IMR-90 (cell line): ENCODE measurements around the gene TOMM22. TPM values are rescaled to one million over a fixed set of nuclear protein-coding genes. Genes with fewer than 3 reads are reported as not detected.

ENCODE experiments used
- ATAC-seq: fragments of 200-7000 bp; cut with Tn5 transposase; 2 replicates; pipeline ENCODE4 v1.9.1; 2020; ENCODE audit warnings: low read depth, mild to moderate bottlenecking, moderate library complexity
- BruUV-seq: library from RNA; stranded (reverse); fragments of 400-500 nt; replicated peaks from 2 replicates; lab custom pipeline; 2021; lab: Mats Ljungman, UMichigan
- CTCF ChIA-PET: fragments of 300-600 bp; formaldehyde crosslinking; extraction: SDS; loops from one replicate; lab custom pipeline; 2021; ENCODE audit warnings: antibody characterized with exemption; lab: Yijun Ruan, JAX
- POLR2A ChIA-PET: fragments of 300-600 bp; sonication (Branson Sonifier 250); formaldehyde crosslinking; loops from one replicate; lab custom pipeline; 2022; ENCODE audit warnings: antibody characterized with exemption; ENCODE audit not compliant: unreplicated experiment; lab: Charles Lee
- DNase-seq: peaks from one replicate; pipeline ENCODE4 v3.0.0; 2013
- H2AFZ ChIP-seq: replicated peaks from 2 replicates; pipeline ENCODE3; 2013; ENCODE audit warnings: low read length, mild to moderate bottlenecking; ENCODE audit not compliant: poor library complexity
- H2AK5ac ChIP-seq: 2 replicates; pipeline ENCODE4 v1.6.1; 2013; ENCODE audit warnings: low read depth, low read length, inconsistent platforms
- H2AK9ac ChIP-seq: replicated peaks from 2 replicates; pipeline ENCODE3; 2013; ENCODE audit warnings: mild to moderate bottlenecking, low read depth, low read length, moderate library complexity; ENCODE audit not compliant: poor library complexity
- H2BK120ac ChIP-seq: 2 replicates; pipeline ENCODE4 v1.6.1; 2013; ENCODE audit warnings: low read depth, low read length, inconsistent platforms
- H2BK15ac ChIP-seq: 3 replicates; pipeline ENCODE4 v1.6.1; 2013; ENCODE audit warnings: low read depth, low read length, inconsistent platforms
- H2BK20ac ChIP-seq: 2 replicates; pipeline ENCODE4 v1.6.1; 2013; ENCODE audit warnings: low read depth, mild to moderate bottlenecking, inconsistent platforms, low read length, moderate library complexity
- H2BK5ac ChIP-seq: 2 replicates; pipeline ENCODE4 v1.6.1; 2013; ENCODE audit warnings: mild to moderate bottlenecking, low read depth, low read length, inconsistent platforms; ENCODE audit not compliant: poor library complexity, severe bottlenecking
- H3K14ac ChIP-seq: replicated peaks from 2 replicates; pipeline ENCODE4 v1.6.1; 2013; ENCODE audit warnings: low read depth, low read length, inconsistent platforms
- H3K18ac ChIP-seq: 2 replicates; pipeline ENCODE4 v1.6.1; 2013; ENCODE audit warnings: low read depth, low read length, control low read depth
- H3K23ac ChIP-seq: 2 replicates; pipeline ENCODE4 v1.6.1; 2013; ENCODE audit warnings: low read depth, low read length, inconsistent platforms
- H3K27ac ChIP-seq: 2 replicates; pipeline ENCODE4 v1.5.1; 2013; ENCODE audit warnings: mild to moderate bottlenecking, control low read depth, low read length; ENCODE audit not compliant: insufficient read depth
- H3K27me3 ChIP-seq: 2 replicates; pipeline ENCODE4 v1.6.1; 2013; ENCODE audit warnings: low read length; ENCODE audit not compliant: control insufficient read depth, insufficient read depth
- H3K36me3 ChIP-seq: 2 replicates; pipeline ENCODE4 v1.6.1; 2013; ENCODE audit warnings: low read length, mixed read lengths; ENCODE audit not compliant: control insufficient read depth, insufficient read depth
- H3K4ac ChIP-seq: 2 replicates; pipeline ENCODE4 v1.6.1; 2013; ENCODE audit warnings: low read depth, low read length, inconsistent platforms
- H3K4me1 ChIP-seq: 2 replicates; pipeline ENCODE4 v1.6.1; 2013; ENCODE audit warnings: low read length, mixed read lengths; ENCODE audit not compliant: control insufficient read depth, insufficient read depth
- H3K4me2 ChIP-seq: 2 replicates; pipeline ENCODE4 v1.6.1; 2013; ENCODE audit warnings: low read depth, mild to moderate bottlenecking, control low read depth, low read length, moderate library complexity
- H3K4me3 ChIP-seq: 2 replicates; pipeline ENCODE4 v1.5.1; 2013; ENCODE audit warnings: low read depth, mild to moderate bottlenecking, control low read depth, low read length, moderate library complexity; ENCODE audit not compliant: insufficient read depth
- H3K56ac ChIP-seq: 2 replicates; pipeline ENCODE4 v1.6.1; 2013; ENCODE audit warnings: low read length, inconsistent platforms; ENCODE audit not compliant: insufficient read depth; ENCODE audit errors: extremely low read depth
- H3K79me1 ChIP-seq, 2 experiments: 2 replicates each; pipeline ENCODE4 v1.6.1; 2013; ENCODE audit warnings: low read length in 2 of 2, inconsistent platforms in 1 of 2, low read depth in 1 of 2
- H3K9ac ChIP-seq: 2 replicates; pipeline ENCODE4 v1.6.1; 2013; ENCODE audit warnings: low read depth, low read length, control low read depth
- H3K9me1 ChIP-seq: 2 replicates; pipeline ENCODE4 v1.6.1; 2013; ENCODE audit warnings: low read length, inconsistent platforms; ENCODE audit not compliant: insufficient read depth
- H3K9me3 ChIP-seq: 2 replicates; pipeline ENCODE4 v1.6.1; 2013; ENCODE audit warnings: low read length; ENCODE audit not compliant: control insufficient read depth, insufficient read depth
- H4K20me1 ChIP-seq: 2 replicates; pipeline ENCODE4 v1.6.1; 2013; ENCODE audit warnings: low read length, inconsistent platforms; ENCODE audit not compliant: insufficient read depth
- H4K5ac ChIP-seq: 2 replicates; pipeline ENCODE4 v1.6.1; 2013; ENCODE audit warnings: mild to moderate bottlenecking, low read depth, low read length, control low read depth
- H4K8ac ChIP-seq, 2 experiments: 2 replicates each; pipeline ENCODE4 v1.6.1; 2013; ENCODE audit warnings: low read depth in 2 of 2, low read length in 2 of 2, control low read depth in 1 of 2, inconsistent platforms in 1 of 2
- H4K91ac ChIP-seq: 2 replicates; pipeline ENCODE4 v1.6.1; 2013; ENCODE audit warnings: low read depth, low read length, inconsistent platforms; ENCODE audit not compliant: insufficient read depth
- BHLHE40 ChIP-seq: fragments of 150-350 bp; IDR thresholded peaks from 2 replicates; pipeline ENCODE4 v1.6.1; 2016; ENCODE audit warnings: mild to moderate bottlenecking, low read depth, low read length
- CEBPB ChIP-seq: IDR thresholded peaks from 2 replicates; pipeline ENCODE4 v1.6.1; 2012; ENCODE audit warnings: low read depth, low read length, improper control_type of control experiment
- ELK1 ChIP-seq: fragments of 150-350 bp; IDR thresholded peaks from 2 replicates; pipeline ENCODE4 v1.6.1; 2016; ENCODE audit warnings: low read depth, mild to moderate bottlenecking, low read length, moderate library complexity, borderline replicate concordance
- MAFK ChIP-seq: IDR thresholded peaks from 2 replicates; pipeline ENCODE4 v1.6.1; 2012; ENCODE audit warnings: low read depth, low read length, improper control_type of control experiment
- MAZ ChIP-seq: IDR thresholded peaks from 2 replicates; pipeline ENCODE4 v1.6.1; 2012; ENCODE audit warnings: low read depth, mild to moderate bottlenecking, low read length, improper control_type of control experiment, moderate library complexity, borderline replicate concordance
- MXI1 ChIP-seq: IDR thresholded peaks from 2 replicates; pipeline ENCODE4 v1.6.1; 2012; ENCODE audit warnings: low read depth, mild to moderate bottlenecking, low read length, moderate library complexity, borderline replicate concordance
- RAD21 ChIP-seq: IDR thresholded peaks from 2 replicates; pipeline ENCODE4 v1.6.1; 2012; ENCODE audit warnings: low read length, improper control_type of control experiment
- RCOR1 ChIP-seq: IDR thresholded peaks from 2 replicates; pipeline ENCODE4 v1.6.1; 2012; ENCODE audit warnings: mild to moderate bottlenecking, low read length, improper control_type of control experiment; ENCODE audit not compliant: insufficient replicate concordance
- RFX5 ChIP-seq: IDR thresholded peaks from 2 replicates; pipeline ENCODE4 v1.8.0; 2012; ENCODE audit warnings: low read depth, mild to moderate bottlenecking, low read length, moderate library complexity
- SMC3 ChIP-seq: fragments of 150-350 bp; IDR thresholded peaks from 2 replicates; pipeline ENCODE4 v1.6.1; 2016; ENCODE audit warnings: low read depth, mild to moderate bottlenecking, antibody characterized with exemption, low read length, moderate library complexity
- USF2 ChIP-seq: fragments of 150-350 bp; IDR thresholded peaks from 2 replicates; pipeline ENCODE4 v1.6.1; 2017; ENCODE audit warnings: mild to moderate bottlenecking, antibody characterized with exemption, low read length, low read depth
- WGBS, 2 experiments: methylation state at CpG; one replicate each; pipeline versions ENCODE4 v1.1.5 to v1.1.7; 2013; ENCODE audit warnings: missing lambda C conversion rate in 2 of 2; ENCODE audit not compliant: insufficient read length in 1 of 2; ENCODE audit errors: extremely low coverage in 2 of 2; 5-methylcytosine and 5-hydroxymethylcytosine counted together
- dilution Hi-C: fragments of 300-500 bp; cut with HindIII; formaldehyde crosslinking; loops from one replicate; pipeline ENCODE4 v1.14.3; 2018; ENCODE audit warnings: low sequenced_read_pairs; ENCODE audit not compliant: unreplicated experiment
- in situ Hi-C: fragments of 300-500 bp; cut with MboI; formaldehyde crosslinking; loops from 3 replicates; pipeline ENCODE4 v1.14.3; 2019; ENCODE audit warnings: low sequenced_read_pairs, inconsistent platforms, mixed read lengths
- intact Hi-C: fragments of 100-400 bp; cut with micrococcal nuclease; formaldehyde crosslinking; loops from 2 replicates; pipeline ENCODE4 v1.10.0; 2022
- polyA plus RNA-seq, 3 experiments: library from polyadenylated mRNA; depleted of rRNA; stranded (reverse); fragments of >200 nt; gene quantifications; 2 replicates each; pipeline ENCODE4 v1.2.3, GENCODE V29; 2012; ENCODE audit warnings: low replicate concordance in 1 of 3
- total RNA-seq: library from RNA; depleted of rRNA; stranded (reverse); fragments of >200 nt; gene quantifications from 2 replicates; pipeline ENCODE4 v1.2.3, GENCODE V29; 2012
- TF ChIP-seq, protein P1 (sequence below): conservative IDR thresholded peaks from 2 replicates; pipeline ENCODE4 v1.5.1; 2012; ENCODE audit warnings: mild to moderate bottlenecking, low read depth, low read length, improper control_type of control experiment

TOMM22 gene
- total and polyA plus RNA-seq, 2 of the 4 experiments (the other 2 are of a cell fraction): 38.7 to 78.0 TPM

- peak; percentile 43; the same call in 1 of the 2 replicates for TF ChIP-seq MAZ
Observed at GRCh38 chr22:38681582-38682335, at the start of gene TOMM22 (continued).

DNA sequence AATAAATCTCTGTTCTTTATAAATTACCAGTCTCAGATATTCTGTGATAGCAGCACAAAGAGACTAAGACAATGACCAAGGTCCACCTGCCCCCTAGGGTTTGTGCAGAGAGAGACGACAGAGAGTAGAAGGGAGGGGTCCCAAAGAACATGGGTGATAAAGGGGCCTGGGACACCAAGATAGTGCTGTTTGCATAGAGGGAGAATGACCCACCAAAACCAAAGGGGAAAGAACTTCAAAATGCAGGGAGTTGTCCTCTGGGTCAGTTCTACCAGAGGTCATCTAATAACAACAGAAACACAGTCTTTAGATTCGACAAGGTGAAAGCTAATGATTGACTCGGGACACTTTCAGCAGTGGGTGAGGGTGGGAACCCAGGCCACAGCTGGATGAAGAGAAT, 49.2 kb upstream of the TOMM22 start:
- Histone ChIP-seq H2BK20ac (no peak overlapping the region), H3K56ac (no peak overlapping the region), H3K9me3 (no peaks in the 10 kb centered on the region), H3K79me1 (no peaks in the 10 kb centered on the region), H3K4me1 (no peaks in the 10 kb centered on the region), H3K4me3 (no peak overlapping the region), H3K27ac (no peak overlapping the region), H3K4ac (no peak overlapping the region), H3K9ac (no peak overlapping the region), H3K4me2 (no peak overlapping the region), H2AK5ac (no peak overlapping the region), H3K27me3 (no peaks in the 10 kb centered on the region), H3K14ac (no peak overlapping the region), H4K8ac (no peak overlapping the region), H2BK120ac (no peak overlapping the region), H3K36me3 (peaks cover 6% of the 10 kb centered on the region), H2AFZ (no peak overlapping the region), H3K23ac (no peak overlapping the region), H4K5ac (no peak overlapping the region), H3K18ac (no peak overlapping the region), H2BK5ac (no peak overlapping the region), H4K91ac (no peak overlapping the region), H4K20me1 (no peaks in the 10 kb centered on the region), H3K9me1 (peaks cover 2% of the 10 kb centered on the region; the same call in 1 of the 2 replicates), H2AK9ac (no peak overlapping the region), H2BK15ac (no peak overlapping the region)
- CTCF ChIA-PET: no interaction called here
- dilution Hi-C loops: no loop called here
- WGBS, 2 experiments: no CpG with 5 or more reads among the region's 3 CpGs
- DNase-seq (no peak), ATAC-seq (no peak)
- intact Hi-C loops: no loop called here
- in situ Hi-C loops: no loop called here
- BruUV-seq: no TSS peak
- POLR2A ChIA-PET: no interaction called here
- TF ChIP-seq SMC3: no peak
- no peak for TF ChIP-seq CEBPB
- TF ChIP-seq ELK1: no peak
- TF ChIP-seq RFX5: no peak
- no peak for TF ChIP-seq MAFK
- TF ChIP-seq, protein P1, sequence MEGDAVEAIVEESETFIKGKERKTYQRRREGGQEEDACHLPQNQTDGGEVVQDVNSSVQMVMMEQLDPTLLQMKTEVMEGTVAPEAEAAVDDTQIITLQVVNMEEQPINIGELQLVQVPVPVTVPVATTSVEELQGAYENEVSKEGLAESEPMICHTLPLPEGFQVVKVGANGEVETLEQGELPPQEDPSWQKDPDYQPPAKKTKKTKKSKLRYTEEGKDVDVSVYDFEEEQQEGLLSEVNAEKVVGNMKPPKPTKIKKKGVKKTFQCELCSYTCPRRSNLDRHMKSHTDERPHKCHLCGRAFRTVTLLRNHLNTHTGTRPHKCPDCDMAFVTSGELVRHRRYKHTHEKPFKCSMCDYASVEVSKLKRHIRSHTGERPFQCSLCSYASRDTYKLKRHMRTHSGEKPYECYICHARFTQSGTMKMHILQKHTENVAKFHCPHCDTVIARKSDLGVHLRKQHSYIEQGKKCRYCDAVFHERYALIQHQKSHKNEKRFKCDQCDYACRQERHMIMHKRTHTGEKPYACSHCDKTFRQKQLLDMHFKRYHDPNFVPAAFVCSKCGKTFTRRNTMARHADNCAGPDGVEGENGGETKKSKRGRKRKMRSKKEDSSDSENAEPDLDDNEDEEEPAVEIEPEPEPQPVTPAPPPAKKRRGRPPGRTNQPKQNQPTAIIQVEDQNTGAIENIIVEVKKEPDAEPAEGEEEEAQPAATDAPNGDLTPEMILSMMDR: no peak
- no peak for TF ChIP-seq USF2
- no peak for TF ChIP-seq BHLHE40
- TF ChIP-seq MAZ: no peak
- TF ChIP-seq RAD21: no peak
- no peak for TF ChIP-seq RCOR1
- no peak for TF ChIP-seq MXI1
